GM18867 (cell line): Measurements from ENCODE around the gene FCHSD2.
"Not testable (repeated sequence)": the region's sequence is repeated elsewhere in the genome, so short reads cannot be mapped to it uniquely, and the experiment has no call there.

ENCODE experiments used
- ATAC-seq: cut with Tn5 transposase; IDR thresholded peaks from one replicate; pipeline ENCODE4 v1.9.1; 2021; ENCODE audit warnings: mild to moderate bottlenecking, moderate library complexity; ENCODE audit not compliant: unreplicated experiment

FCHSD2 gene

GRCh38 chr11:72848846-72849466, 293.2 kb downstream of the FCHSD2 start:
- ATAC-seq = no peak

GRCh38 chr11:72844356-72844755, 297.8 kb downstream of the FCHSD2 start:
- ATAC-seq = no peak

- no peak for ATAC-seq
These were observed 299.3 kb downstream of the FCHSD2 start for GRCh38 chr11:72842653-72843330.

GRCh38 chr11:72842126-72842525, 300.0 kb downstream of the FCHSD2 start:
- no peak for ATAC-seq

- no peak for ATAC-seq
These were observed 300.7 kb downstream of the FCHSD2 start for GRCh38 chr11:72841397-72841796.

GRCh38 chr11:72840780-72841179, 301.3 kb downstream of the FCHSD2 start:
- no peak for ATAC-seq

GRCh38 chr11:72838691-72839305, 303.3 kb downstream of the FCHSD2 start:
- ATAC-seq = no peak

GRCh38 chr11:72836111-72836510, 306.0 kb downstream of the FCHSD2 start:
- ATAC-seq = no peak

GRCh38 chr11:72834905-72835304, 307.2 kb downstream of the FCHSD2 start:
- no peak for ATAC-seq

- ATAC-seq = no peak
These were observed 308.2 kb downstream of the FCHSD2 start for GRCh38 chr11:72833811-72834493.

GRCh38 chr11:72833083-72833733, 308.9 kb downstream of the FCHSD2 start:
- no peak for ATAC-seq

GRCh38 chr11:72832301-72833082, 309.6 kb downstream of the FCHSD2 start:
- ATAC-seq = no peak

- ATAC-seq = no peak
These were observed 310.4 kb downstream of the FCHSD2 start for GRCh38 chr11:72831521-72832300.

- no peak for ATAC-seq
These were observed 312.1 kb downstream of the FCHSD2 start for GRCh38 chr11:72829884-72830533.

- ATAC-seq = no peak
These were observed 312.9 kb downstream of the FCHSD2 start for GRCh38 chr11:72829178-72829577.

- no peak for ATAC-seq
These were observed 313.4 kb downstream of the FCHSD2 start for GRCh38 chr11:72828692-72829101.

GRCh38 chr11:72828081-72828567, 314.0 kb downstream of the FCHSD2 start:
- ATAC-seq = no peak

GRCh38 chr11:72827656-72828055, 314.5 kb downstream of the FCHSD2 start:
- not testable (repeated sequence) for ATAC-seq

- ATAC-seq = no peak
These were observed 315.1 kb downstream of the FCHSD2 start for GRCh38 chr11:72826942-72827480.
